GM19099 (cell line): Measurements from ENCODE around the gene NOP14.
A peak's percentile ranks its signal among the peaks of the same experiment; 100 is the strongest.

ENCODE experiments used
- POLR2A ChIP-seq: IDR thresholded peaks from 3 replicates; pipeline ENCODE4 v1.6.1; 2011; ENCODE audit warnings: low read depth; ENCODE audit not compliant: insufficient read length; ENCODE audit errors: extremely low read depth

NOP14 gene

DNA sequence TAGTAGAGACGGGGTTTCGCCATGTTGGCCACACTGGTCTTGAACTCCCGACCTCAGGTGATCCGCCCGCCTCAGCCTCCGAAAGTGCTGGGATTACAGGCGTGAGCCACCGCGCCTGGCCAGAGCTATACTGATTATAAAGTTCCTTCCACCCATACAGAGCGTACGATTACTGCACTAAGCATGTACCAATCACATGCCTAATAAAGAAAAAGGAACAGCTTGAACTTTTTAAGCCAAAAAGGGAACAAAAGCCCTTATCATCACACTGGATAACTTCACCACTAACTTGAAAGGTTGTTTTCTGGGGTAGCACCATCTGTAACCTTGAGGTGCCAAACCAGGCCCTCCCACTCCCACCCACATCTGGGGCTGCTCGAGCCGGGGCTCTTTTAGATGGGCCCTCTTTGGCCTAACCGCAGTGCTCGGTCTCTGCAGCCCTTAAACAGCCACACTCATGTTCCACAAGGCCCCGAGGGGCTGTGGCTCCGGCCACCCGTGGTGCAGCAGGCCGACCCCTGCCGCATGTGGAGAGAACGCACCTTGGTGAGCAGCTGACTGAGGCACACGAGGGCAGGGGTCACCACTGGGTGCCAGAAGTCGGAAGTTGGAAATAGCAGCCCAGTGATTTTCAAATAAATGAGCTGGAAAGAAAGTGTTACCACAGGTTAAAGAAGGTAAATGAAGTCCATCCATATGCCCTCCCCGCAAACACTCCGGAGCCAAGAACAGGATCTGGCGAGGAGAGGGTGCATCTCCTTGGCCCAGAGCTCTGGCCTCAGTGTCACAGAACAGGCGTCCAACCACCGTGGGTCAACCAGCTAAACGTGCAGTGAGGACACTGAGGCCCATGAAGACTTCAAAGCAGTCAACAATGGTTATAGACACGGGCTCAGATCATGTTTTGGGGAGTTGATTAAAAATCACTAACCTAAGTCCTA lies 18.4 kb downstream of the NOP14 start:
- TF ChIP-seq POLR2A = no peak

DNA sequence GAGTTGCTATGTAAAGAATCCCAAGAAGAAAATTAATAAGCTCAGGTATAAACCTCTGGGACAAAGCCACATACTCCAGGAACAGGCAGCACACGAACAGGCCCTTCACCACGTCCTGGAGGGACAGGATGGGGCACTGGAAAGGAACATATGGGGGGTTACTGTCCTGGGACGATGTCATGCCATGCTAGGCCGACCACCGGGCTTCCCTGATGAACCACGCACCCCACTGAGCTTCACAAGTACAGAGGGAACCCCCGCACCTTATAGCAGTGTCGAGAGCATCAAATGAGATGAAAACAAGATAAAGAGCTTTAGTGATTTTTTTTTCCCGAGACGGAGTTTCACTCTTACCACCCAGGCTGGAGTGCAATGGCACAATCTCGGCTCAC lies 19.1 kb downstream of the NOP14 start:
- no peak for TF ChIP-seq POLR2A

- no peak for TF ChIP-seq POLR2A
These were observed 19.7 kb downstream of the NOP14 start for GRCh38 chr4:2943364-2944090.

DNA sequence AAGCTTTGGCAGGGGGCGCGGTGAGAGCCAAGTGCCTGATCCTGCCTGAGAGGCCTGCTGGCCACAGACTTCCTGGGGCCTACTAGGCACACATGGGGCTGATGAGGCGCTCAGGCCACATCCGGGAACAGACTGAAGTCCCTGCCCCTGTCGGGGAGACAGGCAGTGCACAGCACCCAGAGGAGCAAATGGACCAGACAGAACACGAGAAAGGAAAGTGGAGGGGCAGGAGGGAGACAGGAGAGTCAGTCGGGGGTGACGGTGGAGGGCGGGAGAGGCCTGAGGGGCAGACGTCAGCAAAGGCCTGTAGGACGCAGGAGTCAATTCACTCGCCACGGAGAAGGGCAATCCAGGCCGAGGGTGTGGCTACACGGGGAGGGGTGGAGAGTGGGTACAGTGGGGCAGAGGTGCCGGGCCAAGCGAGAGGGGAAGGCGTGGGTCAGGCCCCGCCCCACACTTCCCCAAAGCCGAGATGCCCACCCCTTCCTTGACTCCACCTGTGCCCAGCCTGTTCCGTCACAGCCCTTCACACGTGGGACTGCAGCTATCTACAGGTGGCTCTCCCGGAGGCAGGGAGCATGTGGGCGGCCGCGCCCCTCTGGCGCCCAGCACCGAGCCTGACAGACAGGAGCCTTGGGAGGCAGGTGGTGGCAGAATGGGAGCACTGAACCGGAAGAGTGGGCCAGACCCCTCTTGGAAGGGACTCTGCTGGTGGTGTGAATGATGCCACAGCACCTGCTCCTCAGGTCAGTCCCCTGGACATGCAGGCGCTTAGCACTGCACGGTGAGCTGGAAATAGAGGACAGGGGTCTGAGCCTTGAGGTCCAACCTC lies 20.5 kb downstream of the NOP14 start:
- no peak for TF ChIP-seq POLR2A

DNA sequence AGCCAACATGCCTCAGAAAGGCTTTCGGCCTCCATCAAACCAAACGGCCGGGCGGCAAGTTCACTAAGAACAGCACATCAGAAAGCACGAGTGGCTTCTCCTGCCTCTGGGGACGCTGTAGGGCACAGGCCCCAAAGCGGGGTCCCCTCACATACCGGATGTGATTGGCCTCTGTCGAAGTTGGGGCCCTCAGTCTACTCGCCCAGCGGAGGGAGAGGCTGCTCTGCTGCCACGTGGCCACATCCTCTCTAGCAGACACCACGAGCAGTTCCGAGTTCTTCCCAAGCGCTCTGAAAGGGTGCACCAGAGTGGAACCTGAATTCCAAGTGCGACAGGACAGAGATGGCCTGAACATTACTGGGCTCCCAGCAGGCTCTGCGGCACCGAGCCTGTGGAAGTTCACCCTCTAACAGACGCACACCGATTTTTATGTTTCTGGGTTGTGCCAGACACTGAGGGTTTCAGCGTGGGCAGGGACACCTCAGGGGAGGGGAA lies 21.1 kb downstream of the NOP14 start:
- TF ChIP-seq POLR2A = no peak

GRCh38 chr4:2941138-2942036 lies 21.8 kb downstream of the NOP14 start:
- TF ChIP-seq POLR2A = no peak

DNA sequence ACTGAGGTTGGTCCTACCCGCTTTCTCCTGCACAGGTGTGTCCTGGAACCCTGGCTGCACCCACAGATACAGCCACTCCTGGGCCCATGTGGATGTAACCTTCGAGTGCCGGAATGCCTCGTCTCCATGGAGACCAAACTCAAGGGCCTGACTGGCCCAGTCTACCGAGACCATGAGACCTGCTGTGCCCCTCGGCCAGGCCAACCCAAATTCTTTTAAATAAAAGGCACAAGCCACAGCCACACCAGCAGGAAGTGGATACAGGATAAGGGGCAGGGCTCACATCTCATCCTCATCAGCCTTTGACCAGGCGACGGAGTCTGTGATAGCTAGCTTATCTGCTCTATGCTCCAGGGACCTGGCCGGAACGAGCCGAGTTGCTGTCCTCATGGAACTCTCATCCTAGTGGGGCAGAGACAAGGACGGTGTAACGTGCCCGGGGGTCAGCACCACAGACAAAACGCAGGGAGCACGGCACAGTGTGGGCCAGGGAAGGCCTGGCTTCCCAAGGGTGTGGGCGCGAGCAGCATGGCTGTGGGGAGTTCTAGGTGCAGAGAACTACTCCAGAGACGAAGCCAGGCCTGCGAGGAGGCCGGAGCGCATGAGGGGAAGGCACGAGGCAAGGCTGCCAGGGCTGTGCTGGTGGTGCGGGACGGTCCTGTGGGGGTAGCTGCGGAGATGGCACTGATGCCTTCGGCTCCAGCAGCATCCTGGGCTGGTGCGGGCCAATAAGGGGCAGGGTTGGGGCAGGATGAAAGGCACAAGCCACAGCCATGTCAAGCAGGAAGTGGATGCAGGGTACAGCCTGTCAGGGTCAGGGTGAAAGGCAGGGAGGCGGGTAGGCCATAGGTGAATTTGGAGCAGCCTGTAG lies 22.7 kb downstream of the NOP14 start:
- no peak for TF ChIP-seq POLR2A

GRCh38 chr4:2939383-2940243 lies 23.6 kb downstream of the NOP14 start:
- no peak for TF ChIP-seq POLR2A

GRCh38 chr4:2938906-2939305 lies 24.3 kb downstream of the NOP14 start:
- no peak for TF ChIP-seq POLR2A

DNA sequence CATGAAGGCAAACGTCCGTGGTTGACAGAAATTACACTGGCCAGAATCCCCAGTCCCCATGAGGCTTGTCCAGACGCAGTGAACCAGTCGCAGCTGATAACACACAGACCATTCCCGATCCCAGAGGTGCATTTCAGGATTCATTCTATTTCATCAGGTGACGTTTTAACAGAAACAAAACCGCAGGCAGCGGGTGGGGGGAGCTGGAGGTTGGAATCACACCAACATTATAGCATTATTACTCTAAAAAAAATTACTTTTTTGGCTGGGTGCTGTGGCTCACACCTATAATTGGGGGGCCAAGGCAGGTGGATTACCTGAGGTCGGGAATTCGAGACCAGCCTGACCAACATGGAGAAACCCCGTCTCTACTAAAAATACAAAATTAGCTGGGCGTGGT lies 25.2 kb downstream of the NOP14 start:
- no peak for TF ChIP-seq POLR2A

GRCh38 chr4:2937146-2937857 lies 25.9 kb downstream of the NOP14 start:
- no peak for TF ChIP-seq POLR2A

DNA sequence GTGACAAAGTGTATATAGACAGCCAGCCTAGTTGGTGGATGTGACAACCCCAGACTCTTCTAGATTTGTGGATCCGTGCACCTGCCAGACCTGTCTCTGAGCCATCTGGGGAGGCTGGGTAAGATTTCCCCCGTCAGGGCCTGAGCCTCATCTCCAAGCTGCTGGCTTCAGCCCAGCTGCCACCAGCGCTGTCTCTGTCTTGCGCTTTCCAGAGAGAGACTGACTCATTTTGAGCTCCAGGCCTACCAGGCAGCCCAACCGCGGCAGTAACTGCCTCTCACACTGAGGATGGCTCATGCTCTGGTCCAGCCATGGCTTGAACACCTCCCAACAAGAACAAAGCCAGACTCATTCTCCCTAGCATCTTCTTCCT lies 26.4 kb downstream of the NOP14 start:
- TF ChIP-seq POLR2A = peak; percentile 22
